NCI-H2171 (cell line): Measurements from ENCODE around the gene LRRC40.
"Not testable (repeated sequence)": the region's sequence is repeated elsewhere in the genome, so short reads cannot be mapped to it uniquely, and the experiment has no call there.

Source experiments
- DNase-seq: peaks from one replicate; lab custom pipeline; 2025; lab: John Stamatoyannopoulos, UW

Gene LRRC40

GRCh38 chr1:70202173-70202758 is 3.1 kb downstream of the LRRC40 start:
- no peak for DNase-seq

GRCh38 chr1:70200065-70200464 is 5.3 kb downstream of the LRRC40 start:
- no peak for DNase-seq

GRCh38 chr1:70196333-70196732 is 9.0 kb downstream of the LRRC40 start:
- DNase-seq, result no peak

GRCh38 chr1:70195342-70195741 is 10.0 kb downstream of the LRRC40 start:
- DNase-seq, result no peak

- DNase-seq, result no peak
Measured at GRCh38 chr1:70194601-70195000, 10.8 kb downstream of the LRRC40 start.

GRCh38 chr1:70192446-70192845 is 12.9 kb downstream of the LRRC40 start:
- not testable (repeated sequence) for DNase-seq

GRCh38 chr1:70190180-70190579 is 15.2 kb downstream of the LRRC40 start:
- no peak for DNase-seq

GRCh38 chr1:70188522-70188921 is 16.9 kb downstream of the LRRC40 start:
- no peak for DNase-seq

GRCh38 chr1:70185181-70185580 is 20.2 kb downstream of the LRRC40 start:
- DNase-seq, result not testable (repeated sequence)

- no peak for DNase-seq
Measured at GRCh38 chr1:70171512-70171911, 33.9 kb downstream of the LRRC40 start.

GRCh38 chr1:70169018-70169839 is 36.1 kb downstream of the LRRC40 start:
- DNase-seq, result no peak

GRCh38 chr1:70168283-70168682 is 37.1 kb downstream of the LRRC40 start:
- DNase-seq, result no peak

- no peak for DNase-seq
Measured at GRCh38 chr1:70164350-70164749, 41.0 kb downstream of the LRRC40 start.

GRCh38 chr1:70156529-70157120 is 48.8 kb downstream of the LRRC40 start:
- DNase-seq, result no peak

GRCh38 chr1:70153739-70154138 is 51.6 kb downstream of the LRRC40 start:
- no peak for DNase-seq

GRCh38 chr1:70150444-70150843 is 54.9 kb downstream of the LRRC40 start:
- no peak for DNase-seq

- DNase-seq, result no peak
Measured at GRCh38 chr1:70146488-70146887, 58.9 kb downstream of the LRRC40 start.

GRCh38 chr1:70143048-70143659 is 62.2 kb downstream of the LRRC40 start:
- DNase-seq, result no peak

- DNase-seq, result no peak
Measured at GRCh38 chr1:70142075-70142474, 63.3 kb downstream of the LRRC40 start.

- DNase-seq, result no peak
Measured at GRCh38 chr1:70140894-70141293, 64.5 kb downstream of the LRRC40 start.

GRCh38 chr1:70140343-70140742 is 65.0 kb downstream of the LRRC40 start:
- no peak for DNase-seq

GRCh38 chr1:70134148-70134547 is 71.2 kb downstream of the LRRC40 start:
- no peak for DNase-seq

GRCh38 chr1:70117046-70117445 is 88.3 kb downstream of the LRRC40 start:
- DNase-seq, result no peak
